Tibial nerve (tissue), 4 donors: ENCODE data around the gene GMPR2.

ENCODE experiments used
- EP300 ChIP-seq, 2 donors: sonication (generic); formaldehyde crosslinking; IDR thresholded peaks; one replicate each; pipeline ENCODE4 v1.6.1; 2017; ENCODE audit warnings: antibody characterized with exemption in 2 of 2, mild to moderate bottlenecking in 1 of 2
- POLR2A ChIP-seq, 2 donors: fragments of 450-650 bp; IDR thresholded peaks; one replicate each; pipeline ENCODE4 v1.6.1; 2017; ENCODE audit warnings: antibody characterized with exemption in 2 of 2, mild to moderate bottlenecking in 2 of 2, moderate library complexity in 2 of 2
- TF ChIP-seq, protein P1 (sequence below), 5 experiments: fragments of 200-600 bp in 3 of 5; fragments of 450-650 bp in 2 of 5; sonication (generic) in 3 of 5; IDR thresholded peaks; one replicate each; pipeline ENCODE4 v1.5.1; 2016 to 2019; ENCODE audit warnings: antibody characterized with exemption in 5 of 5, mild to moderate bottlenecking in 3 of 5, moderate library complexity in 2 of 5

DNA sequence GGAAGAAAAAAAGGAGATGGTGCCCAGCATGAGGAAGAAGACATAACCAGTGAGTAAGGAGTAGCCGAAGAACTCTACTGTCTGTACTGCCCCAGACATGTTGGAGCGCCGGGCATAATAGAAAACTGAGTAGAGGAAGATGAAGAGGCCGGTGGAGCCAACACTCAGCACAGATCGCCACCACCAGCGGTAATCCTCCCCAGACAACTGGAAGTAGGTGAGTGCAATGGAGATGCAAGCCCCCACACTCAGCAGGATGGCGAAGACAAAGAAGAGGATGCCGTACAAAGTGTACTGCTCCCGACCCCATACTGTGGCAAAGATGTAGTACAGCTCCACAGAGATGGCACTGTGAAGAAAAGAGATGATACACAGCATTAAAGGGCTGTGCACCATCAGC lies 43.3 kb upstream of the GMPR2 start:
- TF ChIP-seq, protein P1, sequence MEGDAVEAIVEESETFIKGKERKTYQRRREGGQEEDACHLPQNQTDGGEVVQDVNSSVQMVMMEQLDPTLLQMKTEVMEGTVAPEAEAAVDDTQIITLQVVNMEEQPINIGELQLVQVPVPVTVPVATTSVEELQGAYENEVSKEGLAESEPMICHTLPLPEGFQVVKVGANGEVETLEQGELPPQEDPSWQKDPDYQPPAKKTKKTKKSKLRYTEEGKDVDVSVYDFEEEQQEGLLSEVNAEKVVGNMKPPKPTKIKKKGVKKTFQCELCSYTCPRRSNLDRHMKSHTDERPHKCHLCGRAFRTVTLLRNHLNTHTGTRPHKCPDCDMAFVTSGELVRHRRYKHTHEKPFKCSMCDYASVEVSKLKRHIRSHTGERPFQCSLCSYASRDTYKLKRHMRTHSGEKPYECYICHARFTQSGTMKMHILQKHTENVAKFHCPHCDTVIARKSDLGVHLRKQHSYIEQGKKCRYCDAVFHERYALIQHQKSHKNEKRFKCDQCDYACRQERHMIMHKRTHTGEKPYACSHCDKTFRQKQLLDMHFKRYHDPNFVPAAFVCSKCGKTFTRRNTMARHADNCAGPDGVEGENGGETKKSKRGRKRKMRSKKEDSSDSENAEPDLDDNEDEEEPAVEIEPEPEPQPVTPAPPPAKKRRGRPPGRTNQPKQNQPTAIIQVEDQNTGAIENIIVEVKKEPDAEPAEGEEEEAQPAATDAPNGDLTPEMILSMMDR (IDR thresholded peaks at IDR 0.05) = no peak
- TF ChIP-seq POLR2A (IDR thresholded peaks at IDR 0.05) (no peak), EP300 (IDR thresholded peaks at IDR 0.05) (no peak)
